GM18519 (cell line): Measurements from ENCODE around the gene CDKN2B-AS1.

Source experiments
- ATAC-seq: cut with Tn5 transposase; IDR thresholded peaks from one replicate; pipeline ENCODE4 v1.9.1; 2021; ENCODE audit warnings: mild to moderate bottlenecking, moderate library complexity; ENCODE audit not compliant: unreplicated experiment, low FRiP score

The CDKN2B-AS1 gene

GRCh38 chr9:22068369-22068768, 73.8 kb downstream of the CDKN2B-AS1 start:
- no peak for ATAC-seq

- ATAC-seq = no peak
Observed at GRCh38 chr9:22073349-22073748, 78.8 kb downstream of the CDKN2B-AS1 start.

GRCh38 chr9:22078081-22078480, 83.5 kb downstream of the CDKN2B-AS1 start:
- ATAC-seq = no peak

GRCh38 chr9:22079873-22080341, 85.3 kb downstream of the CDKN2B-AS1 start:
- ATAC-seq = peak; percentile 81

GRCh38 chr9:22084336-22085035, 89.9 kb downstream of the CDKN2B-AS1 start:
- ATAC-seq = no peak

- no peak for ATAC-seq
Observed at GRCh38 chr9:22088053-22088716, 93.6 kb downstream of the CDKN2B-AS1 start.

GRCh38 chr9:22088717-22089061, 94.1 kb downstream of the CDKN2B-AS1 start:
- no peak for ATAC-seq

GRCh38 chr9:22097707-22098106, 103.1 kb downstream of the CDKN2B-AS1 start:
- no peak for ATAC-seq

GRCh38 chr9:22098643-22099332, 104.2 kb downstream of the CDKN2B-AS1 start:
- no peak for ATAC-seq

- ATAC-seq = no peak
Observed at GRCh38 chr9:22100626-22101025, 106.0 kb downstream of the CDKN2B-AS1 start.

- ATAC-seq = no peak
Observed at GRCh38 chr9:22102146-22103053, 107.8 kb downstream of the CDKN2B-AS1 start.

GRCh38 chr9:22103685-22104575, 109.3 kb downstream of the CDKN2B-AS1 start:
- ATAC-seq = no peak

- ATAC-seq = peak; percentile 100
Observed at GRCh38 chr9:22105005-22105722, 110.6 kb downstream of the CDKN2B-AS1 start.

GRCh38 chr9:22107202-22108045, 112.8 kb downstream of the CDKN2B-AS1 start:
- no peak for ATAC-seq

GRCh38 chr9:22108581-22109370, 114.2 kb downstream of the CDKN2B-AS1 start:
- no peak for ATAC-seq

GRCh38 chr9:22111176-22111953, 116.8 kb downstream of the CDKN2B-AS1 start:
- ATAC-seq = no peak

GRCh38 chr9:22111954-22112247, 117.3 kb downstream of the CDKN2B-AS1 start:
- no peak for ATAC-seq
